IPS-NIHi11 (cell line): ENCODE measurements around the gene DNAJC28.
"Not testable (repeated sequence)": the region's sequence is repeated elsewhere in the genome, so short reads cannot be mapped to it uniquely, and the experiment has no call there.

Experiments
- DNase-seq: peaks from one replicate; pipeline ENCODE4 v3.0.0; 2012; ENCODE audit warnings: mixed read lengths, low spot score

DNAJC28 gene

DNA sequence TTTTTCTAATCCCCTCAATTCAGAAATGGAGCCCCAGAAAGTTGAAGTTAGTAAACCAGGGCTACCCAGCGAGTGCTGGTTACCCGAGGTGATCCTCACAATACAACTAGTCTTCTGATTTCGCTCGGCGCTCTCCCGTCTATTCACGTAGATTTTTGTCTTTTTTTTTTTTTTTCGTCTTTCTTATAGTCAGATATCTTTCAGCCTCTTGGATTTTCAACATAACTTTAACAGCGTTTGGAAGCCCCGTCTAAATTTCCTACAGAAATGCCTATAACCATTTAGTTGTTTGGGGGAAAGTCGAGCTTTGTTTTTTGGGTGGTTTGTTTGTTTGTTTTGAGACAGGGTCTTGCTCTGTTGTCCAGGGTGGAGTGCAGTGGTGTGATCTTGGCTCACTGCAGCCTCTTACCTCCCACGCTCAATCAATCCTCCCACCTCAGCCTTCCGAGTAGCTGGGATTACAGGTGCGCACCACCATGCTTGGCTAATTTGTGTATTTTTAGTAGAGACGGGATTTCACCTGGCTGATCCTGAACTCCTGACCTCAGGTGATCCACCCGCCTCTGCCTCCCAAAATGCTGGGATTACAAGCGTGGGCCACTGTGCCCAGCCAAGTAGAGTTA, 10.9 kb downstream of the DNAJC28 start:
- DNase-seq = no peak

- peak; percentile 96 for DNase-seq
These were observed 11.6 kb downstream of the DNAJC28 start, which contains the start of gene TMEM50B for GRCh38 chr21:33479679-33480480. TSS of gene TMEM50B (minus strand) at chr21:33479974. CDS start at chr21:33468885, 11,089 bp downstream.

DNA sequence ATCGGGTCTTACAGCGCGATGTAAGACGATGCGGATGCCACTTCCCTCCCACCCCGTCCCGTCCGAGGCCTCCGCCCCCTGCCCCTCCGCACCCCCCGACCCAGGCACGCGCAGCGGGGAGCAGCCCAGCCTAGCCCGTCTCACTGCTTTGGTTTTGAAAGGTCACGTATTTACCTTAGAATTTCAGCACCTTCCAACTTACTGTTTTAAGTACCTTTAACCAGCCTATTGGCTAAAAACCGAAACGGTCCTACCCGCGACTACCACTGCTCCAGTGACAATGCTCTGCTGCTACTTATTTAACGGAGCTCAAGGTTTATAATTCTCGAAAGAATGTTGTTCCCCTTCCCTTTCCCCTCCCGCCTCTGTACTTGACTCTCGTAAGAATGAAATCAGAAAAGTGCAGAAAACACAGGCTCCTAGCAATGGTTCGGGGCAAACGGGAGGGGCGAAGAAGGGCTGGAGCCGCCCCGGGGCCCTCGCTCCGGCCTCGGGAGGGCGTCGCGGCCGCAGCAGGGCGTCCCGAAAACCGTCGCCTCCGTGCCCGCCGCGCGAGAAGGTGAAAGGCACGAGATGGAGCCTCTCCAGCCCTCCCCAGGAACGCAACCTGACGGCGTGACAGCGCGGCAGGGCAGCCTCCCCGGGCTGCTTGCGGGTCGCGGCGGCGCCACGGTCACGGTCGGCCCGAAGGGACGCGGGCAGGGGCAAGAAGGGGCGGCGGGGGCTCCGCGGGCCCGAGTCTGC, 12.4 kb downstream of the DNAJC28 start:
- peak; percentile 37 for DNase-seq

GRCh38 chr21:33478182-33478581, 13.3 kb downstream of the DNAJC28 start:
- no peak for DNase-seq

GRCh38 chr21:33477066-33477465, 14.4 kb downstream of the DNAJC28 start:
- DNase-seq = no peak

DNA sequence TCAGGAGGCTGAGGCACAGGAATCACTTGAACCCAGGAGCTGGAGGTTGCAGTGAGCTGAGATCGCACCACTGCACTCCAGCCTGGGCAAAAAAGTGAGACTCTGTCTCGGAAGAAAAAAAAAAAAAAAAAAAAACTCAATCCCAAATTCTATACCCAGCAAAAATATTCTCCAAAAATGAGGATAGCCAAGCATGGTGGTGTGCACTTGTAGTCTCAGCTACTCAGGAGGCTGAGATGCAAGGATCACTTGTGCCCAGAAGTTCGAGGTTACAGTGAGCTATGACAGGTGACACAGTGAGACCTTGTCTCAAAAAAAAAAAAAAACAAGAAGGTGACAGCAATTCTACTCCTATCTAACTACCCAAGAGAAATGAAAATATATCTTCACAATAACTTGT, 18.2 kb downstream of the DNAJC28 start:
- no peak for DNase-seq

DNA sequence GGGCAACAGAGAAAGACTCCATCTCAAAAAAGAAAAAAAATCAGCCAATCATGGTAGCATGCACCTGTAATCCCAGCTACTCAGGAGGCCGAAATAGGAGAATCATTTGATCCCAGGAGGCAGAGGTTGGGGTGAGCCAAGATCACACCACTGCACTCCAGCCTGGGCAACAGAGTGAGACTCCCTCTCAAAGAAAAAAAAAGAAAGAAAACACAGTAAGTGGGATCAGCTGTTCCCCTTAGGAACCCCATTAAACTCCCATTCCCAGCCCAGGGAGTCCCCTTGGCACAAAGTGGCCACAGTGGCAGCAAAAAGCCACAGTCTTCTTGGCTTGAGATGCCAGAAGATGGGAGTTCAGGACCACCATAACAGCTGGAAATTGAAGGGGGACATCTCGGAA, 20.8 kb downstream of the DNAJC28 start:
- DNase-seq = no peak

DNA sequence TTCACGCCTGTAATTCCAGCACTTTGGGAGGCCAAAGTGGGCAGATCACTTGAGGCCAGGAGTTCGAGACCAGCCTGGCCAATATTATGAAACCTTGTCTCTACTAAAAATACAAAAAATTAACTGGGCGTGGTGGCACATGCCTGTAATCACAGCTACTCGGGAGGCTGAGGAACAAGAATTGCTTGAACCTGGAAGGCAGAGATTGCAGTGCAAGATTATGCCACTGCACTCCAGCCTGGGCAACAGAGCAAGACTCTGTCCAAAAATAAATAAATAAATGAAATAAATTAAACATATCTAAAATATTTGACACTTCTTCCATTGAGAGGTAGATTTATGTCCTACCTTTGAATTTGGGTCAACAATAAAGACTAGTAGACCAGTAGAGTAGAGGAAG, 22.3 kb downstream of the DNAJC28 start:
- not testable (repeated sequence) for DNase-seq

- no peak for DNase-seq
These were observed 29.8 kb downstream of the DNAJC28 start for GRCh38 chr21:33461538-33462250.

DNA sequence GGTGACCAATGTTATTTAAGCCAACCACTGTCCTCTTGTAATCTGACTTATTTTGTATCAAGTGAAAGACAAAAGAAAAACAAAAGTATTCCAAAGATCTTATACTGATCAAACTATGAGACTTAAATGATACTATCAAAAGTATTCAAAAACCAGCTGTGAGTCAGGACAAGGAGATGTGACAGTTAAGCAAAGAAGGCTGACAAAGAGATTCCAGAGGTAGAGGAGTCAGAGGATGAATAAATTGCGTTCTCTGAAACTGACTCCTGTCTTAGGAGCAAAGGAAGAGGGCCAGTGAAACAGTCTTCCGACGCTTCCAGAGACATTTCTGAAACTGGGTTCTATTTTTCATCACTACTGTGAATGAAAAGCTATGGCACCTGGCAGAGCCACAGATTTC, 32.7 kb downstream of the DNAJC28 start:
- DNase-seq = no peak

DNA sequence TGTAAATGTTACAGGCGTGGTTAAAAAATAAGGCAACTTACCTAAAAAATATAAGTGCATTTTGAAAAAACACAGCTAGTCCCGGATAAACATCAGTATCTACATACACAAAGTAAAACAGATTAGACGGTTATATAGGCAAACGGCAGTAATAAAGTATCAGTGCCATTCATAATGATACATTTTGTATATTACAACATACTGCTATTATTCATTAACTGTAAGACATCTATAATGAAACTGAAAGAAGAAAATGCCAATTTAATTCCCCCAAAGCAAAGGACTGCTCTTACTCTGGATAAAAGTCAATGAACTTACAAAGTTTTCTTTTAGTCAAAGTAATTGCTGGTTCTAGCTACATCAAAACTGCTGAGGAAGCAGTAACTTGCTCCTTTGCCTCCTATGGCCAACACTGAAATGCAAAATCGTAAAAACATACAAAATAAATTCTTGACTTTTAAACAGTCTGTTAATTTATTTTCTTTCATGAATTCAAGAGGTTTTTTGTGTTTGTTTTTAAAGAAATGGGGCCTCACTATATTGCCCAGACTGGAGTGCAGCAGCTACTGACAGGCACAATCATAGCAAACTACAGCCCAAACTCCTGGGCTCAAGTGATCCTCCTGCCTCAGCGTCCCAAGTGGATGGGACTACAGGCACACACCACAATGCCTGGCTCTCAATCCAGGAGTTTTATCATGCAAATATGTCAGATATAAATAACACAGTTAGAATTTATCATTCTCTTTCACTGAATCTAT, 35.6 kb downstream of the DNAJC28 start:
- DNase-seq = no peak

DNA sequence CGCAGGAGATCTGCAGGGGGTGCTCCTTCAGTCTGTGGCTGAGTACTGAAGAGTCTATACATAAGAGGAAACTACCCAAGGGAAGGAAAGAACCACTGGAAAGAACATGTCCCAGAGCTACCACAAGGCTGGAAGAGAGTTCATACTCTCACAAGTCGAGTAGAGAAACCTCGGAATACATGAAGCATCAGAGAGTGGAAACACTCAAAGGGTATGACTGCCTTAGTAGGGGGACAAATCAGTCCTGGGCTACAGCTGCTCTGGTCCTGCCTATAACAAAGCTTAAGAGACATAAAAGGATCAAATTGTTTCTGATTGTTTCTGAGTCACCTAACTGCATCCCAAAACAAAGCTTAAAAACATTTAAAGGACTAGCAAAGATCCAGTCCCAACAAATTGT, 39.2 kb downstream of the DNAJC28 start:
- DNase-seq = no peak

GRCh38 chr21:33451634-33452071, 39.9 kb downstream of the DNAJC28 start:
- DNase-seq = no peak

DNA sequence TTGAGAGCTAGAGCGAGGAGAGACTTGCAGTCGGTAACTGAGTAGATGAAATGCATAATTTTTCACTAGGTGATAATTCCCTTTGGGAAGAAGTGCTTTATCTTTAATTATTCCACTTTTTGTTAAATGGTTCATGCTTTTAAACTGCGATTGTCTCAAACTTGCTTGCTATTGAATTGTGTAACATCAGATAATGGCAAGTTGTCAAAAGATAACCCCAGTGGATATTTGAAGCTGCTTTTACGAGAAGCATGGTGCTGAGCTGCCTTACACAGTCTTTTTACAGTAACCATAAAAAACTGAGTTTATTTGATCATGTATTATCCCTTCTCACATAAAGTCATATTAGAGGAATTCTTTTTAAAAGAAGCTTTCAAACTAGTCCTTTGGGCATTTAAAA, 41.9 kb downstream of the DNAJC28 start:
- no peak for DNase-seq

GRCh38 chr21:33446620-33447019, 44.9 kb downstream of the DNAJC28 start:
- DNase-seq = not testable (repeated sequence)

GRCh38 chr21:33444499-33444898, 47.0 kb downstream of the DNAJC28 start:
- DNase-seq = no peak

DNA sequence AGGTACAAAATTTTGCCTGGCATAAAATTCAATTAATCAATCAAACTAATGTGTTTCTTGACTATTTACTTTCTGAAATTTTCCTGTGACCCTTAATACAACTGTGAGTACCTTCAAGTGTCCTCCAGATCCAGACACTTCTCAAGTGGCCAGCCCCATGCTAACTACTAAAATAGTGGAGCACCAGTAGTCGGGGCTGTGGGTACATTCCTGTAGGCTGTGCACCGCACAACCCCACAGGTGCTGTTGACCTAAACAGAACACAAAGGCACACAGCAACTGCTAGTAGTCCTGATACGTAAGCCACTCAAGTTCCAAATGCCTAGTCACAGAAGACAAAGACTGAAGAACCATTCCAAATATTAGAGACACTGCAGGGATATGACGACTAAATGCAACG, 48.3 kb downstream of the DNAJC28 start:
- no peak for DNase-seq

- no peak for DNase-seq
These were observed 49.7 kb downstream of the DNAJC28 start for GRCh38 chr21:33441489-33442477.
